Smooth muscle cell (in vitro differentiated cells): ENCODE measurements around the gene PROB1. TPM values are rescaled to one million over a fixed set of nuclear protein-coding genes. Genes with fewer than 3 reads are reported as not detected.
"Not testable (repeated sequence)": the region's sequence is repeated elsewhere in the genome, so short reads cannot be mapped to it uniquely, and the experiment has no call there.

Experiments
- DNase-seq: peaks from one replicate; lab custom pipeline; 2025; ENCODE audit not compliant: unreplicated experiment; lab: John Stamatoyannopoulos, UW
- H2AFZ ChIP-seq: fragments of 200-600 bp; sonication (generic); 2 replicates; pipeline ENCODE4 v1.6.0; 2016; ENCODE audit warnings: antibody characterized with exemption, low read depth, mild to moderate bottlenecking
- H3F3A ChIP-seq: fragments of 200-600 bp; sonication (generic); 2 replicates; pipeline ENCODE4 v1.6.0; 2017; ENCODE audit warnings: antibody characterized with exemption, low read depth
- H3K27ac ChIP-seq: fragments of 200-600 bp; sonication (generic); 2 replicates; pipeline ENCODE4 v1.5.1; 2016; ENCODE audit warnings: low read depth, mild to moderate bottlenecking
- H3K27me3 ChIP-seq: fragments of 200-600 bp; sonication (generic); 2 replicates; pipeline ENCODE4 v1.6.1; 2016; ENCODE audit warnings: low read depth, mild to moderate bottlenecking
- H3K36me3 ChIP-seq: fragments of 200-600 bp; sonication (generic); 2 replicates; pipeline ENCODE4 v1.5.1; 2016; ENCODE audit warnings: low read depth
- H3K4me1 ChIP-seq: fragments of 200-600 bp; sonication (generic); 2 replicates; pipeline ENCODE4 v1.5.1; 2016; ENCODE audit warnings: low read depth
- H3K4me2 ChIP-seq: fragments of 200-600 bp; sonication (generic); 2 replicates; pipeline ENCODE4 v1.6.0; 2016; ENCODE audit warnings: mild to moderate bottlenecking
- H3K4me3 ChIP-seq: fragments of 200-600 bp; sonication (generic); 2 replicates; pipeline ENCODE4 v1.5.1; 2016; ENCODE audit warnings: mild to moderate bottlenecking
- H3K79me2 ChIP-seq: fragments of 200-600 bp; sonication (generic); 2 replicates; pipeline ENCODE4 v1.6.0; 2016; ENCODE audit warnings: low read depth, mild to moderate bottlenecking
- H3K9ac ChIP-seq: fragments of 200-600 bp; sonication (generic); 2 replicates; pipeline ENCODE4 v1.6.0; 2016; ENCODE audit warnings: low read depth
- H3K9me3 ChIP-seq: fragments of 200-600 bp; sonication (generic); replicated peaks from 2 replicates; pipeline ENCODE4 v1.5.1; 2016; ENCODE audit warnings: low read depth
- H4K20me1 ChIP-seq: fragments of 200-600 bp; sonication (generic); 2 replicates; pipeline ENCODE4 v1.6.0; 2016; ENCODE audit warnings: low read depth
- CTCF ChIP-seq: fragments of 200-600 bp; sonication (generic); IDR thresholded peaks from 2 replicates; pipeline ENCODE4 v1.5.1; 2017; ENCODE audit warnings: borderline replicate concordance, mild to moderate bottlenecking, antibody characterized with exemption; ENCODE audit not compliant: insufficient read depth, poor library complexity, severe bottlenecking
- WGBS: methylation state at CpG from one replicate; pipeline ENCODE4 v1.1.7; 2016; ENCODE audit warnings: low lambda C conversion rate; 5-methylcytosine and 5-hydroxymethylcytosine counted together
- polyA plus RNA-seq: library from polyadenylated mRNA; unstranded; fragments of >200 nt; fragmentation: Nextera tagmentation; extraction: Ambion mirVana; gene quantifications from 2 replicates; pipeline ENCODE4 v1.2.1, GENCODE V29; 2016
- total RNA-seq: library from RNA; depleted of rRNA; stranded (reverse); fragments of >200 nt; gene quantifications from 2 replicates; pipeline ENCODE4 v1.2.3, GENCODE V29; 2014

Gene PROB1
- 0.90 and 1.2 TPM in 2 replicates for total RNA-seq
- polyA plus RNA-seq = 3.8 and 5.7 TPM in 2 replicates

DNA sequence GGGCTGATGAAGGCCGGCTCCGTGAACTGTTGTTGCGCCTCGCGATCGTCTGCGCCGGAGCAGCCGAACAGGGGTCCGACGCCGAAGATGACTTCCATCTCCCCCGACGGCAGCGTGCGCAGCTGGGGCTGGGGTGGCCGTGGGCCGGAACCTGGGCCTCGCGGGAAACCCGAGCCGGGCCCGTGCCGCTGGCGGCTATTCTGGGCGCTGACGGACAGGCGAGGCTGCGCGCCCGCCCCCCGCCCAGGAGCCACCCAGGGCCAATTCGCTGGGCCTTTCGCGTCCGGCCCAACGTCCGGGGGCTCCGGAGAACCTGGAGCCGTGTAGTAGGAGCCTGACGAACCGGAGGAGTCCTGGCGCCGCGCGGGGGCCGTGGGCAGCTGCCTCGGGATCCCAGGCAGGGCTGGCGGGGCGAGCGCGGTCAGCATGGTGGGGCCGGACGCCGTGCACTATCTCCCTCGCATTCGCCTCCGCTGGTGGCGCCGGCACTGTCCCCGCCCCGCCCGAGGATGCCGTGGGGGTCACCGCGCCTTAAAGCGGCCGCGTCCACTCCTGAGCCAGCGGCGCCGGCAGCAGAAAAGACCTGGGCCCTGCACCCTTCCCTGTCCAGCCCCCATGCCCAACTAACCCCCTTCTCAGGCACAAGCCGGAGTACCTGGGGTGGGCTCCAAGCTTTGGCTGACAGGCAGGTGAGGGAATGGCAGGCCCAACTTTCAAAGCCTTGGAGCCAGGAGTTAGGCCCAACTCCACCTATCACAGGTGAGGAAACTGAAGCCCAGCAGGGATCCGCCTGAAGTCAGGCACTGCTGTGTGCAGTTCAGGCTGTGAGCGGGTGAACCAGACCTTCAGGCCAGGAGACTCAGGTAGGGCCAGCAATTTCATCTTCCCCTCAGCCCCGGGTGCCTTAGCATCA is at the start of gene PROB1:
Gene PROB1, minus strand, starts transcription at position 451 of the 913 bp plus-strand sequence. Its CDS starts 23 bp downstream, at position 428.
- no peaks in the 10 kb centered on the region for H3K36me3 ChIP-seq
- no peaks in the 10 kb centered on the region for H3K27me3 ChIP-seq
- TF ChIP-seq CTCF = no peak
- no peak for DNase-seq
- peaks cover 3% of the 10 kb centered on the region for H3K4me1 ChIP-seq
- no peaks in the 10 kb centered on the region for H3F3A ChIP-seq
- peak within 1 kb of the TSS; percentile 85 for H3K4me2 ChIP-seq
- H2AFZ ChIP-seq = peak within 1 kb of the TSS; percentile 59
- no peak within 1 kb of the TSS for H3K27ac ChIP-seq
- WGBS = 16% methylated on average over 63 of the region's 76 CpGs
- peaks cover 22% of the 10 kb centered on the region for H4K20me1 ChIP-seq
- no peaks in the 10 kb centered on the region for H3K79me2 ChIP-seq
- peak within 1 kb of the TSS; percentile 55 for H3K4me3 ChIP-seq
- H3K9ac ChIP-seq = peak within 1 kb of the TSS; percentile 35
- no peaks in the 10 kb centered on the region for H3K9me3 ChIP-seq

DNA sequence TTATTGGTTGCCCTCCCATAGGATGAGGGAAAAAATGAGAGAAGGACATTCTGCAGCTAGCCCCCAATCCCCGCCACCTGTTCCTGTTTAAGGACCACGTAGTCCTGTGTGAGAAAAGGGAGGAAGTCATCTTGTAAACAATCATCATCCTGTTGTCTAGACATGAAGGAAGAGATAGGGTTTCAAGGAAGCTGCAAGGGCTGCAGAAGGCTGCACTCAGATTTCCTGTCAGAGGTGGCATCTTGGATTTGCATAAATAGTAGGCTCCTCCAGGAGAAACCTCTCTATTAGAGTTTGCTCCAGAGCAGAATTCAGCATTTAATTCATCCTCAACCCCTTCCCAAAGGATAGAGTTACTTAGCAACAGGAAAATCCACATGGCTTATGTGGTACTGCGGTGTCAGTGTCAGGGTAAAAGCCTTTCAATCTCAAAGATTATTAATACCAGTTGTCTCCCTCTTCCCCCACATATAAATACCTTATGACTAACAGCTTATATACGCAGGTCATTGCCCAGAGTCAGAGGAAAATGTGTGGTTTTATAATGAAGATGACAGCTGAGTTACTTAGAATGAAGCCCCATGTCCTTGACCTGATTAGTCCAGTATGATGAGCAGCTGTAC is 49.0 kb upstream of the PROB1 start:
- DNase-seq = no peak
- Histone ChIP-seq H3K4me2 (peak overlapping the region; percentile 33), H3F3A (peaks cover 15% of the 10 kb centered on the region), H3K27me3 (no peaks in the 10 kb centered on the region), H3K27ac (peak overlapping the region; percentile 94), H3K36me3 (no peaks in the 10 kb centered on the region), H3K79me2 (no peaks in the 10 kb centered on the region), H3K9me3 (no peaks in the 10 kb centered on the region), H4K20me1 (no peaks in the 10 kb centered on the region), H2AFZ (no peak overlapping the region), H3K4me3 (no peak overlapping the region), H3K9ac (peak overlapping the region; percentile 51), H3K4me1 (peaks cover 12% of the 10 kb centered on the region)
- 35% methylated on average over 4 of the region's 4 CpGs for WGBS
- no peak for TF ChIP-seq CTCF

DNA sequence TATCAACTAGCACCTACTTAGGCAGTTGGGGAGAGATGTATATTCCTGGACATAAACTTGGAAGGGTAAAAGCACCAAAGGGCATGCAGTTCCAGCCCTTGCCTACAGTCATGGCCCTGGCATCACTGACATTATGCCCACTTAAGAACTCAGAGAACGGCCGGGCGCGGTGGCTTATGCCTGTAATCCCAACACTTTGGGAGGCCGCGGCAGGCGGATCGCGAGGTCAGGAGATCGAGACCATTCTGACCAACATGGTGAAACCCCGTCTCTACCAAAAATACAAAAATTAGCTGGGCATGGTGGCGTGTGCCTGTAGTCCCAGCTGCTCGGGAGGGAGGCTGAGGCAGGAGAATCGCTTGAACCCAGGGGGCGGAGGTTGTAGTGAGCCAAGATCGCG is 45.5 kb upstream of the PROB1 start:
- H3K27ac ChIP-seq, H3K79me2 ChIP-seq: not testable (repeated sequence)
- WGBS = 94% methylated on average over 17 of the region's 17 CpGs

More for the DNA sequence above, 45.5 kb upstream of the PROB1 start:
- not testable (repeated sequence) for H3K9ac ChIP-seq, H3K27me3 ChIP-seq, H3K4me2 ChIP-seq, H3F3A ChIP-seq, H3K4me3 ChIP-seq, H4K20me1 ChIP-seq, DNase-seq, H3K9me3 ChIP-seq, H3K36me3 ChIP-seq, H3K4me1 ChIP-seq, H2AFZ ChIP-seq
